Fibroblast of lung (primary cell): ENCODE data around the gene SIM1.

Source experiments
- CTCF ChIP-seq, 2 donors: IDR thresholded peaks in 1 of 2; conservative IDR thresholded peaks in 1 of 2; 1 replicate in 1 of 2; 2 replicates in 1 of 2; pipeline ENCODE4 v1.5.1; 2011 to 2012; ENCODE audit warnings: low read length in 2 of 2, control low read depth in 1 of 2, inconsistent platforms in 1 of 2, low read depth in 1 of 2, mild to moderate bottlenecking in 1 of 2
- EZH2 ChIP-seq: IDR thresholded peaks from 2 replicates; pipeline ENCODE4 v1.5.1; 2012; ENCODE audit warnings: low read length, control low read depth, mild to moderate bottlenecking; ENCODE audit errors: missing control alignments

- no peak for TF ChIP-seq CTCF (conservative IDR thresholded peaks at IDR 0.05 in 1 of 2, IDR thresholded peaks at IDR 0.05 in 1 of 2; ENCODE audit: low read depth in 1 of 2, low read length in 2 of 2)
- TF ChIP-seq EZH2, result no peak
Observed at GRCh38 chr6:100427452-100427851, 37.3 kb downstream of the SIM1 start.
